ENCODE measurements around the gene SLC51B. TPM values are rescaled to one million over a fixed set of nuclear protein-coding genes. Genes with fewer than 3 reads are reported as not detected.

The SLC51B gene
- total and polyA plus RNA-seq, 10 of the 15 experiments (the other 5 are each of a cell fraction or from before 2014, with no cell fraction given) = 0.05 to 0.17 (median 0.13) TPM; not detected in 7

DNA sequence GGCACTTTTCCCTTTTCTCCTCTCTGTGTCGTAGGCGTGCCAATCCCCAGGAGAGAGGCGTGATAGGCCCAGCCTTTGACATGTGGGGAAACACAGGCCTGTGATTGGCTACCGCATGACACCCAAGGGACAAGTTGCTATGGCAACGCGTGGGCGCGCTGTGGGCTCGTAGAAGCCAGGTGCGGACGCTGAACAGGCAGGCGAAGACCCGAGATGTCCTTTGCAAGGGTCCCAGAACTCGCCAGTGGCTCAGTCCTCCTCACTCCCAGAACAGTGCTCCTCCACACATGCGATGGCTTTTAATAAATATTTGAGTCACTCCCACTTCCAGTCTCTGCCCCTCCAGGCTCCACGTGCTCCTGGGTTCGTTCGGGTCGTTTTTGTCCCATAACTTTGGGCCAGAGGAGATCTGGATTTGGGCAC is 4.2 kb downstream of the SLC51B start (continued):
- TF ChIP-seq, protein P1, sequence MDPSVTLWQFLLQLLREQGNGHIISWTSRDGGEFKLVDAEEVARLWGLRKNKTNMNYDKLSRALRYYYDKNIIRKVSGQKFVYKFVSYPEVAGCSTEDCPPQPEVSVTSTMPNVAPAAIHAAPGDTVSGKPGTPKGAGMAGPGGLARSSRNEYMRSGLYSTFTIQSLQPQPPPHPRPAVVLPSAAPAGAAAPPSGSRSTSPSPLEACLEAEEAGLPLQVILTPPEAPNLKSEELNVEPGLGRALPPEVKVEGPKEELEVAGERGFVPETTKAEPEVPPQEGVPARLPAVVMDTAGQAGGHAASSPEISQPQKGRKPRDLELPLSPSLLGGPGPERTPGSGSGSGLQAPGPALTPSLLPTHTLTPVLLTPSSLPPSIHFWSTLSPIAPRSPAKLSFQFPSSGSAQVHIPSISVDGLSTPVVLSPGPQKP (IDR thresholded peaks at IDR 0.05; ENCODE audit: low read depth, low read length) = no peak
- TF ChIP-seq POLR2AphosphoS2 (IDR thresholded peaks at IDR 0.05; ENCODE audit: low read depth, low read length) = no peak
- TF ChIP-seq SUZ12 (IDR thresholded peaks at IDR 0.05; ENCODE audit: unreplicated experiment) = no peak
- no peak for TF ChIP-seq GABPA (IDR thresholded peaks at IDR 0.05; ENCODE audit: low read depth)
- TF ChIP-seq HDGF (IDR thresholded peaks at IDR 0.05) = no peak
- TF ChIP-seq ESRRA (IDR thresholded peaks at IDR 0.05; ENCODE audit: low read length) = no peak
- TF ChIP-seq RBBP5 (conservative IDR thresholded peaks at IDR 0.05) = no peak
- TF ChIP-seq CBFB (IDR thresholded peaks at IDR 0.05; ENCODE audit: low read depth) = no peak
- no peak for TF ChIP-seq EZH2 (IDR thresholded peaks at IDR 0.05; ENCODE audit: borderline replicate concordance, control insufficient read depth, low read depth, low read length)
- no peak for TF ChIP-seq JUND (IDR thresholded peaks at IDR 0.05; ENCODE audit: low read depth, low read length)
- TF ChIP-seq MEF2A (IDR thresholded peaks at IDR 0.05; ENCODE audit: insufficient read depth, low read depth, low read length) = no peak
- peak; percentile 81; the same call in 1 of the 2 replicates for TF ChIP-seq RB1 (IDR thresholded peaks at IDR 0.05; ENCODE audit: borderline replicate concordance)
- TF ChIP-seq CEBPZ (IDR thresholded peaks at IDR 0.05; ENCODE audit: low read depth, low read length) = no peak
- TF ChIP-seq CTCF (IDR thresholded peaks at IDR 0.05 in 2 of 3, conservative IDR thresholded peaks at IDR 0.05 in 1 of 3; ENCODE audit: control insufficient read depth in 2 of 3, extremely low read depth in 1 of 3, insufficient read depth in 1 of 3, low read depth in 3 of 3, low read length in 3 of 3) = no peak
- TF ChIP-seq ZNF274 (IDR thresholded peaks at IDR 0.05; ENCODE audit: insufficient read depth, insufficient read length) = no peak
- TF ChIP-seq RELB (IDR thresholded peaks at IDR 0.05; ENCODE audit: low read depth) = no peak; the same call in 1 of the 2 replicates
- TF ChIP-seq BACH1 (IDR thresholded peaks at IDR 0.05; ENCODE audit: borderline replicate concordance) = no peak
